K562 (cell line): Measurements from ENCODE around the gene LILRB3. TPM values are rescaled to one million over a fixed set of nuclear protein-coding genes. Genes with fewer than 3 reads are reported as not detected.

Experiments used
- ATAC-seq: fragments of 200-7000 bp; cut with Tn5 transposase; 3 replicates; pipeline ENCODE4 v1.9.1; 2020; ENCODE audit warnings: moderate library complexity
- BruUV-seq: library from RNA; stranded (reverse); fragments of 400-500 nt; replicated peaks from 2 replicates; lab custom pipeline; 2021; lab: Mats Ljungman, UMichigan
- CTCF ChIA-PET: fragments of 300-600 bp; formaldehyde crosslinking; extraction: SDS; loops from one replicate; lab custom pipeline; 2021; ENCODE audit warnings: low intra/inter-chr PET ratio; lab: Yijun Ruan, JAX
- POLR2A ChIA-PET: fragments of 300-600, 350-650 bp; sonication (Branson Sonifier 250); formaldehyde crosslinking; extraction: SDS; loops from one replicate; lab custom pipeline; 2021; ENCODE audit warnings: antibody characterized with exemption, inconsistent platforms; lab: Yijun Ruan, JAX
- DNase-seq, 4 experiments: peaks; one replicate each; pipeline versions ENCODE4 v3.0.0 to v3.0.0-alpha.2; 2011 to 2018; ENCODE audit warnings: low spot score in 3 of 4, mixed read lengths in 3 of 4; ENCODE audit errors: extremely low read depth in 1 of 4
- FAIRE-seq: peaks from 2 replicates; lab custom pipeline; 2011; peaks lifted over from hg19 to GRCh38; lab: Jason Lieb, UNC
- H2AFZ ChIP-seq: 2 replicates; pipeline ENCODE4 v1.6.0; 2011; ENCODE audit warnings: low read depth, low read length, control low read depth, inconsistent platforms
- H3K27ac ChIP-seq: fragments of 200-600 bp; 3 replicates; pipeline ENCODE4 v1.8.0; 2011; ENCODE audit warnings: low read depth, mild to moderate bottlenecking, control low read depth, inconsistent platforms, low read length, moderate library complexity, mixed read lengths; ENCODE audit errors: extremely low read depth
- H3K27me3 ChIP-seq, 2 experiments: fragments of 300-600 bp in 1 of 2; 2 replicates in 1 of 2; 3 replicates in 1 of 2; pipeline versions ENCODE4 v1.6.0 to v1.8.0; 2011; ENCODE audit warnings: inconsistent platforms in 2 of 2, low read length in 2 of 2, mild to moderate bottlenecking in 1 of 2, mixed read lengths in 1 of 2, moderate library complexity in 1 of 2; ENCODE audit not compliant: control insufficient read depth in 2 of 2, insufficient read depth in 2 of 2
- H3K36me3 ChIP-seq: fragments of 300-600 bp; 3 replicates; pipeline ENCODE4 v1.8.0; 2011; ENCODE audit warnings: mild to moderate bottlenecking, low read length, inconsistent platforms; ENCODE audit not compliant: control insufficient read depth, insufficient read depth
- H3K4me1 ChIP-seq, 2 experiments: fragments of 200-600 bp in 1 of 2; replicated peaks in 1 of 2; 2 replicates in 1 of 2; 3 replicates in 1 of 2; pipeline versions ENCODE4 v1.5.1 to v1.8.0; 2011; ENCODE audit warnings: inconsistent platforms in 2 of 2, low read length in 2 of 2, mild to moderate bottlenecking in 1 of 2, mixed read lengths in 1 of 2, moderate library complexity in 1 of 2; ENCODE audit not compliant: control insufficient read depth in 2 of 2, insufficient read depth in 2 of 2
- H3K4me2 ChIP-seq: 2 replicates; pipeline ENCODE4 v1.6.1; 2011; ENCODE audit warnings: low read length, control low read depth, inconsistent platforms, mixed read lengths; ENCODE audit not compliant: insufficient read depth
- H3K4me3 ChIP-seq: fragments of 200-600 bp; sonication (generic), shearing (Covaris generic); 2 replicates; pipeline ENCODE4 v1.5.1; 2016; ENCODE audit warnings: control low read depth, inconsistent platforms
- H3K79me2 ChIP-seq: fragments of 200-600 bp; 3 replicates; pipeline ENCODE4 v1.8.0; 2011; ENCODE audit warnings: low read length, inconsistent platforms; ENCODE audit not compliant: control insufficient read depth, insufficient read depth
- H3K9ac ChIP-seq, 2 experiments: 2 replicates each; pipeline versions ENCODE4 v1.6.0 to v1.6.1; 2011; ENCODE audit warnings: low read depth in 2 of 2, low read length in 2 of 2, control low read depth in 1 of 2, inconsistent platforms in 1 of 2, mild to moderate bottlenecking in 1 of 2, mixed read lengths in 1 of 2; ENCODE audit not compliant: insufficient read depth in 1 of 2
- H3K9me1 ChIP-seq: one replicate; pipeline ENCODE4 v1.6.0; 2011; ENCODE audit warnings: inconsistent platforms, mild to moderate bottlenecking, low read length, moderate library complexity; ENCODE audit not compliant: control insufficient read depth, insufficient read depth
- H3K9me3 ChIP-seq: replicated peaks from 2 replicates; pipeline ENCODE4 v1.5.1; 2011; ENCODE audit warnings: low read depth, low read length, inconsistent platforms; ENCODE audit not compliant: control insufficient read depth, insufficient read depth
- H4K20me1 ChIP-seq: replicated peaks from 2 replicates; pipeline ENCODE4 v1.6.1; 2011; ENCODE audit warnings: low read length, inconsistent platforms, mixed read lengths; ENCODE audit not compliant: control insufficient read depth, insufficient read depth
- ATF3 ChIP-seq, 2 experiments: fragments of 450-650 bp in 1 of 2; sonication (generic) in 1 of 2; formaldehyde crosslinking in 1 of 2; IDR thresholded peaks in 1 of 2; conservative IDR thresholded peaks in 1 of 2; 2 replicates each; pipeline versions ENCODE4 v1.6.1 to v1.8.1; 2016 to 2023; ENCODE audit warnings: mild to moderate bottlenecking in 2 of 2, moderate library complexity in 2 of 2, inconsistent platforms in 1 of 2, missing genetic modification reagents in 1 of 2
- DNMT1 ChIP-seq: fragments of 450-650 bp; IDR thresholded peaks from 2 replicates; pipeline ENCODE4 v1.6.1; 2016; ENCODE audit warnings: antibody characterized with exemption, mild to moderate bottlenecking
- ILK ChIP-seq: fragments of 450-650 bp; IDR thresholded peaks from 2 replicates; pipeline ENCODE4 v1.6.1; 2016; ENCODE audit warnings: missing genetic modification characterization, low read depth, mild to moderate bottlenecking, missing compliant biosample characterization, moderate library complexity, borderline replicate concordance
- PTBP1 ChIP-seq: fragments of 200-400 bp; formaldehyde crosslinking; IDR thresholded peaks from 2 replicates; pipeline ENCODE4 v1.6.1; 2017; ENCODE audit warnings: low read depth, low read length
- WGBS: fragments of 100-300 bp; shearing (Covaris generic); methylation state at CpG from one replicate; pipeline ENCODE4 v1.1.6; 2016; ENCODE audit warnings: low coverage, mixed read lengths; ENCODE audit not compliant: insufficient coverage; ENCODE audit errors: missing lambda C conversion rate; 5-methylcytosine and 5-hydroxymethylcytosine counted together
- in situ Hi-C: fragments of 300-500 bp; cut with MboI; formaldehyde crosslinking; loops from 4 replicates; pipeline ENCODE4 v1.15.0; 2018; ENCODE audit warnings: inconsistent platforms, mixed read lengths
- intact Hi-C: fragments of 100-400 bp; cut with micrococcal nuclease; formaldehyde crosslinking; loops from 2 replicates; pipeline ENCODE4 v1.14.2; 2022
- polyA plus RNA-seq, 8 experiments: library from polyadenylated mRNA; depleted of rRNA in 4 of 8; stranded (reverse) in 5 of 8; unstranded in 3 of 8; fragments of >200 nt; fragmentation: Nextera tagmentation in 2 of 8; fragmentation: Illumina TruSeq in 1 of 8; extraction: Ambion mirVana in 2 of 8; extraction: Trizol in 1 of 8; gene quantifications; 2 replicates each; pipeline versions ENCODE4 v1.2.1 to v1.2.3, GENCODE V29; 2011 to 2014; ENCODE audit warnings: inconsistent platforms in 1 of 8, missing spikeins in 1 of 8
- total RNA-seq, 7 experiments: library from RNA; depleted of rRNA in 6 of 7; stranded (reverse); fragments of >200 nt in 6 of 7; fragmentation: Illumina TruSeq in 2 of 7; extraction: Trizol in 2 of 7; gene quantifications; 2 replicates each; pipeline versions ENCODE4 v1.2.1 to v1.2.3, GENCODE V29; 2011 to 2021; ENCODE audit warnings: low replicate concordance in 1 of 7

The LILRB3 gene
- total and polyA plus RNA-seq, 9 of the 15 experiments (the other 6 are each of a cell fraction or from before 2014, with no cell fraction given): 0.01 to 0.09 TPM; not detected in 7

- TF ChIP-seq ATF3 (IDR thresholded peaks at IDR 0.05) (peak; percentile 95), ATF3 (CRISPR knock-in tag; conservative IDR thresholded peaks at IDR 0.05) (no peak), PTBP1 (no peak), ILK (tag) (no peak)
Observed at GRCh38 chr19:54252845-54253244, 30.0 kb upstream of the LILRB3 start (continued).

- DNase-seq (no peak), FAIRE-seq (no peak), ATAC-seq (no peak)
- intact Hi-C loops: no loop called here
- H3K36me3 ChIP-seq: no peaks in the 10 kb centered on the region
- peaks cover 11% of the 10 kb centered on the region for H4K20me1 ChIP-seq
- no peaks in the 10 kb centered on the region for H3K9me3 ChIP-seq
- POLR2A ChIA-PET: interaction anchor here (0.7 kb wide), 1 partner anchor 426 kb away, joined by 3 read pairs; no protein-coding TSS in a partner anchor
- peak overlapping the region in 1 of 2 experiments; percentile 35; a peak in 1 of 4 replicates for H3K9ac ChIP-seq
- H3K4me2 ChIP-seq: no peak overlapping the region
- H3K9me1 ChIP-seq: no peaks in the 10 kb centered on the region
- no peaks in the 10 kb centered on the region for H3K79me2 ChIP-seq
- CTCF ChIA-PET: no interaction called here
- 3% methylated on average over 9 of the region's 9 CpGs for WGBS
- no peak for TF ChIP-seq DNMT1
- in situ Hi-C loops: no loop called here
- H3K27ac ChIP-seq: no peak overlapping the region
- peaks cover 46 to 66% of the 10 kb centered on the region in 2 experiments for H3K27me3 ChIP-seq
- no TSS peak for BruUV-seq
- H3K4me1 ChIP-seq: no peaks in the 10 kb centered on the region; a peak in 2 of 5 replicates
- no peak overlapping the region for H2AFZ ChIP-seq
- no peak overlapping the region for H3K4me3 ChIP-seq
Observed at GRCh38 chr19:54252243-54252642, 29.4 kb upstream of the LILRB3 start.
